Stimulated activated CD4-positive, alpha-beta T cell treated with anti-CD3 and anti-CD28 coated beads, Interleukin-4, amount 100 ng/mL, for 1 hour (primary cell): ENCODE results near the gene CFAP97D1.
"Not testable (repeated sequence)": the region's sequence is repeated elsewhere in the genome, so short reads cannot be mapped to it uniquely, and the experiment has no call there.

ENCODE experiments used
- DNase-seq: peaks from one replicate; pipeline ENCODE4 v3.0.0-alpha.2; 2020

CFAP97D1 gene

DNA sequence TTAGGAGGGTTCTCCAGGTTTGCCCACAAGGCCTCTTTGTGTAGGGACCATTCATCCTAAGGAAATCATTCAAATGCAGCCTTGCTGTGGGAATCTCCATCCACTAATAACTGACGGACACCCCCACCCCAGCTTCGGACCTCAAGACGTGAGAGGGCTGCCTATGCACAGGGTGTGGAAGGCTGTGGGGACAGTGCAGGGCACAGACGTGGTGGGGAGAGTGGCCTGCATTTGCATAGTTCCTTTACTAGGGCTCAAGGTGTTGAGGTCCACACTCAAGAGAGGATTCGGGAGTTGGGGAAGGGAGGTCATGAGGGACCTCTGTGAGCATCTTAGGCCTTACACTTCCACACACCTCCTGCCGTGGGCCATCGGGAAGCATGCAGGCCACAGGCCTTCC, 11.3 kb upstream of the CFAP97D1 start:
- DNase-seq = no peak

GRCh38 chr17:43769426-43769825, 10.8 kb upstream of the CFAP97D1 start:
- DNase-seq = no peak

GRCh38 chr17:43769859-43770258, 10.4 kb upstream of the CFAP97D1 start:
- no peak for DNase-seq

GRCh38 chr17:43770957-43771356, 9.3 kb upstream of the CFAP97D1 start:
- DNase-seq = no peak

GRCh38 chr17:43771463-43771862, 8.8 kb upstream of the CFAP97D1 start:
- no peak for DNase-seq

DNA sequence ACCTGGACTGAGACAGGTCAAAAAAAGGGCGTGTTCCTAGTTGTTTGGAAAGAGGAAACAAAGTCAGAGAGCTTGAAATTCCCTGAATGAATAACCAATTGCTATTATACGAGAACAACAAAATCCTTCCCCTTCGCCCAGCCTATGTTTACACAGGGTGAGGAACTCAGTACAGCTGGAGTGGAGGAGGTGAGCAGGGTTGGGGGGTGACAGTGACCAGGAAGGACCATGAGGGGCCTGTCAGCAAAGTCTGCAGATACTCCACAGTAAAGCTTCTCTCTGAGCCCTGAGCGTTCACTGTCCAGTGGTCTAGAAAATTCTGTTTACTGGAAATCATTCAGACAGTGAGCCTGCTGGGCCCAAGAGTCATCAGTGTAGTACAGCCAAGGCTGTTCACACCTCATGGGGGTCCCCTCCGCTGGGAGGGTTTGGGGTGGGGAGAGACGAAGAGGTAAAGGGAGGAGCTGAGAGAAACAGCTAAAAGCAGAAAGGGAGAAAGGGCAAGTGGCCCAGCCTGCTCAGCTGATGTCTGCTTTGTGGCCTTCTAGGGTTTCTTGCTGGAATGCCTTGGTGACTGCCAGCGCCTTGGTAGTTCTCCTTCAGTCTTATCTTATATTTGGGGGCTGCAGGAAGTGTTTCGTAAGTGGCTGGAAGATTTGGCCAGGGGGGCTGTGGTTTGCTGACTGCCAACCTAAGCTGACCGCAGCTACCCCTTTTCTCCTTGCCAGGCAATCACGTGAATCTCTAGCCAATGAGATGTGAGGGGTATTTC, 7.2 kb upstream of the CFAP97D1 start:
- no peak for DNase-seq

GRCh38 chr17:43774304-43775250, 5.7 kb upstream of the CFAP97D1 start:
- DNase-seq = no peak

- DNase-seq = peak; percentile 75
These were observed 1.7 kb upstream of the CFAP97D1 start, which contains the start of gene DUSP3 for GRCh38 chr17:43778337-43779144. DUSP3 (minus strand) TSS chr17:43778977; CDS start chr17:43778924, 53 bp downstream.

DNA sequence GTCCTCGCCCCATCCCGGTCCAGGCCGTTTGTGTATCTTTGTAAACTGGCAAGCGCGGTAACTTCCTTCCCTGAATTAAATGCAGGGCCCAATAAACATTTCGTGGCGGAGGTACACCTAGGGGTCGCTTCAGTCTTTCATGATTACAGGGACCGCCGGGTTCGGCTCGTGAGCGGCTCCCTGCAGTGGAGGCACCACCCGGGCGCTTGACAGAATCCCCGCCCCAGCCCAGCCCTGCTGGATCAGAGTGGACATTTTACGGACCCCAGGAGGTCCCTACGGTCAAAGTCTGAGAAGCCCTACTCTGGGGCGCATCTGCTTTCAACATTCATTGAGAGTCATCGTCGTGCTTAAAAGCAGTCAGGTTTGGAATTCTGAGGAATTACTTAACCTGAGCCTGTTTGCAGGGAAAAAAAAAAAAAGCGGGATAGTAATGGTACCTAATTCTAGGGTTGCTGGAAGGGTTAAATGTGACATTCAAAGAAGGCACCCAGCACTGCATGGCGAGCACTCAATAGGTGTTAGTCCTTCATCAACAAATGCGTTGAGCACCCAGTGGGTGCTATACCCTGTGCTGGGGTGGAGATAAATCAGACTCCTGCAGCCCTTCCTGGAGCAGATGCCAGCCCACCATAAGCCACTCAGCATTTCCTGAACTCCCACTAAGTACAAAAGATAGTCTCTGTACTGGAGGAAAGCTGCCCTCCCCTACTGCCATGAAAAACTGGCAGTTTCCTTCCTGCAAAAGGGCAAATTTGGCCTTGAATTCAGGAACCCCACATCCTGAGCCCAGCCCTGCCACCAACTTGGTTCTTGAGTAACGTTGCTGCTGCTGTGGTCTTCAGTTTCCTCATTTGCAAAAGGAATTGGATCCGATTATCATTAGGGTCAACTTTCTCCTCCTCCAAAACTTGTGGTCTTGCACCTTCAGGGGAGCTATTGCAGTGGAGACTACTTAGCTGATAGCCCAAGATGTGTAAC, 800 bp upstream of the CFAP97D1 start:
- DNase-seq = no peak

DNA sequence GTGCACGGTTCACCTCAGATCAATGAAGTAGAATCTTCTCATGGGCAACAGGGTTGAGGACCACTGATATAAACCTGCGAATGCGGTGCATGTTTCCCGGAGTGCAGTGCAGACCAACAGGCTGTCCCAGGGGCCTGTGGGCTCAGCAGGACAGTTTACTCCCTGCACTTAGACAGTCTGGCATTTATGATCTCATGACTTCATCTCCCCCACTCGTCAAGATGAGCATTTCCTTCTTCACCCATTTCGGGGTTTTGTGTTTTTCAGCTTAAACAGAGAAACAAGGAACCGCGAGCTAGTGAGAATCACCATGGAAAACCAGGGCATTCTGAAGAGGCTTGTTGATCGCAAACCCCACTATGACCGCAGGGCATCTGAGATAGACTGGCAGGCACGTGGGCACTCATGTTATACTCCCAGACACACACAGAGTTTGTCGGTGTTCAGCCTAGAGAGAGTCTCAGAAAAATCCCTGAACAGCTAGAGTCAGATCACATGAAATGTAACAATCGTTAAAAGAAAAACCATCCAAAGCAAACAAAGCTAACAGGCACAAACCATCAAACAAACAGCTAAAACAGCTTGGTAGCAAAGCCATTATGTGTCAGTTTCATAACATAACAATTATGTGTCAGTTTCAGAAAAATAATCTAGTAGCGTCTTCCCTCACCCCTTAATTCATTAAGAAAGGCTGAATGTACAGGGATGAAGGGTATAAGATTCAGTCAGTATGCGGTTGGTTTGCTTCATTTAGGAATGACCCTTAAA, 2.9 kb downstream of the CFAP97D1 start:
- no peak for DNase-seq

DNA sequence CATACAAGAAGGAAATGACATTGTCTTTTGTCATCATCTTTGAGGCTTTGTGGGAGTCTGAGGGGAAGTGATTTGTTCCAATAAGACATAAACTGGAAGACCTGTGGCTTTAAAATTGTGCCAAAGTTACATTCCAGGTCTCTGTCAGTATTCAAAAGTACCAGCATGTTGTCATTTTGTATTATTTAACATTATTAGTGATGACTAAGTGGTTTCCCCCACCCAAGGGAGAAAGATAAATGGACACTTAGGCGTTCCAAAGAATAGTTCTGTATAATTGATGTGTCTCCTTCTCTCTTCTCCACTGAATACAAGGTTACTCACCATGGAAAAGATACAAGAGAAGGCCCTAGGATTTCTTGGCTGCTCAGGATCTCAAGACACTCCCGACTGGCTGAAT, 3.8 kb downstream of the CFAP97D1 start:
- no peak for DNase-seq

GRCh38 chr17:43784628-43785101, 4.4 kb downstream of the CFAP97D1 start:
- no peak for DNase-seq

DNA sequence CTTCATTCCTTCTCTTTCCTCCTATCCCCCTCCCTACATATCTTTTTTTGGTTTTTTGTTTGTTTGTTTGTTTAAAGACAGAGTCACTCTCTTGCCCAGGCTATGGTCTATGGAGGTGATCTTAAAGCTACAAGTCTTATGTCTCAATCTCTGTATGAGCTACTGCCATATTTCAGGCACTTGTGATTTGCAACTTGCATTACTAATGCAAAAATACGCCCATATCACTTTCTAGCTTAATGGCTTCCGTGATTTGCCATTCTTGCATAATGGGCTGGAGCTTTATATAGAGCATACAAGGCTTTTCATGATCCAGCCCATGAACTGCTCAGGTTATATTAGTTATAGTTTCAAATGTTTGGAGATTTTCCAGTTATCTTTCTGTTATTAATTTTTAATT, 7.5 kb downstream of the CFAP97D1 start:
- no peak for DNase-seq

GRCh38 chr17:43788540-43788939, 8.3 kb downstream of the CFAP97D1 start:
- DNase-seq = no peak

DNA sequence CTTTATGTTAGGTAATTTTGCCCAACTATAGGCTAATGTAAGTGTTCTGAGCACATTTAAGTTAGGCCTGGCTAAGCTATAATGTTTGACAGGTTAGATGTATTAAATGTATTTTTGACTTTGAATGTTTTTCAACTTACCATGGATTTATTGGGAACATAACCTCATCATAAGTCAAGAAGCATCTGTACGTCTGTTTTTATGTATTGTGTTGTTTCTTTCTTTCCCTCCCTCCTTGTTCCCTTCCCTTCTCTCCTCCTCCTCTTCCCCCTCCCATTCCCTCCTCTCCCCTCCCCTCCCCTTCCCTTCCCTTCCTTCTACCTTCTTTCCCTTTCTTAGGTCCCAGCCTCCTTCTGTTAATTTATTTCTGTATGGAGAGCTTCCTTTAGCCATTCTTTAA, 9.2 kb downstream of the CFAP97D1 start:
- no peak for DNase-seq

GRCh38 chr17:43790311-43790940, 10.2 kb downstream of the CFAP97D1 start:
- no peak for DNase-seq

- DNase-seq = no peak
These were observed 11.4 kb downstream of the CFAP97D1 start for GRCh38 chr17:43791589-43791988.

DNA sequence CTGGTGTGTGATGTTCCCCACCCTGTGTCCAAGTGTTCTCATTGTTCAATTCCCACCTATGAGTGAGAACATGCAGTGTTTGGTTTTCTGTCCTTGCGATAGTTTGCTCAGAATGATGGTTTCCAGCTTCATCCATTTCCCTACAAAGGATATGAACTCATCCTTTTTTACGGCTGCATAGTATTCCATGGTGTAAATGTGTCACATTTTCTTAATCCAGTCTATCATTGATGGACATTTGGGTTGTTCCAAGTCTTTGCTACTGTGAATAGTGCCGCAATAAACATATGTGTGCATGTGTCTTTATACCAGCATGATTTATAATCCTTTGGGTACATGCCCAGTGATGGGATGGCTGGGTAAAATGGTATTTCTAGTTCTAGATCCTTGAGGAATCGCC, 12.4 kb downstream of the CFAP97D1 start:
- DNase-seq = not testable (repeated sequence)

GRCh38 chr17:43798024-43798423, 17.8 kb downstream of the CFAP97D1 start:
- DNase-seq = not testable (repeated sequence)

GRCh38 chr17:43799047-43799446, 18.8 kb downstream of the CFAP97D1 start:
- DNase-seq = no peak
